DOHH2 (cell line): ENCODE data around the gene SLC1A3.

Experiments
- H3F3A ChIP-seq: fragments of 200-600 bp; sonication (generic), shearing (Covaris generic); 2 replicates; pipeline ENCODE4 v1.6.0; 2016; ENCODE audit warnings: antibody characterized with exemption, mild to moderate bottlenecking; ENCODE audit not compliant: control insufficient read depth, insufficient read depth
- H3K27ac ChIP-seq: fragments of 200-600 bp; sonication (generic); 2 replicates; pipeline ENCODE4 v1.5.1; 2014; ENCODE audit warnings: low read depth, mild to moderate bottlenecking, low read length, moderate library complexity
- H3K27me3 ChIP-seq: fragments of 200-600 bp; sonication (generic); 2 replicates; pipeline ENCODE4 v1.6.1; 2014; ENCODE audit warnings: mild to moderate bottlenecking, low read length, mixed read lengths; ENCODE audit not compliant: control insufficient read depth
- H3K36me3 ChIP-seq: fragments of 200-600 bp; sonication (generic); 2 replicates; pipeline ENCODE4 v1.6.1; 2014; ENCODE audit warnings: mild to moderate bottlenecking, low read length, moderate library complexity, mixed read lengths; ENCODE audit not compliant: control insufficient read depth
- H3K4me1 ChIP-seq: fragments of 200-600 bp; sonication (generic); 2 replicates; pipeline ENCODE4 v1.6.1; 2014; ENCODE audit warnings: mild to moderate bottlenecking, low read length, mixed read lengths; ENCODE audit not compliant: control insufficient read depth
- H3K4me2 ChIP-seq: fragments of 200-600 bp; sonication (generic); 2 replicates; pipeline ENCODE4 v1.6.0; 2014; ENCODE audit warnings: mild to moderate bottlenecking, low read length, moderate library complexity
- H3K4me3 ChIP-seq: fragments of 200-600 bp; sonication (generic); 2 replicates; pipeline ENCODE4 v1.5.1; 2014; ENCODE audit warnings: mild to moderate bottlenecking, low read length, mixed read lengths
- H3K79me2 ChIP-seq: fragments of 200-600 bp; sonication (generic); 2 replicates; pipeline ENCODE4 v1.6.1; 2014; ENCODE audit warnings: mild to moderate bottlenecking, low read length, mixed read lengths; ENCODE audit not compliant: control insufficient read depth
- H3K9me2 ChIP-seq: fragments of 200-600 bp; sonication (generic); replicated peaks from 2 replicates; pipeline ENCODE4 v1.6.1; 2014; ENCODE audit warnings: mild to moderate bottlenecking, low read length, mixed read lengths; ENCODE audit not compliant: control insufficient read depth
- H3K9me3 ChIP-seq: fragments of 200-600 bp; sonication (generic); 2 replicates; pipeline ENCODE4 v1.6.1; 2014; ENCODE audit warnings: antibody characterized with exemption, low read length, mixed read lengths; ENCODE audit not compliant: control insufficient read depth, insufficient read depth
- H4K20me1 ChIP-seq: fragments of 200-600 bp; sonication (generic); 2 replicates; pipeline ENCODE4 v1.6.0; 2014; ENCODE audit warnings: low read depth, mild to moderate bottlenecking, antibody characterized with exemption, low read length, moderate library complexity; ENCODE audit not compliant: control insufficient read depth, insufficient read depth
- EZH2phosphoT487 ChIP-seq: fragments of 200-600 bp; sonication (generic); IDR thresholded peaks from 2 replicates; pipeline ENCODE4 v1.6.1; 2017; ENCODE audit warnings: borderline replicate concordance, mild to moderate bottlenecking, antibody characterized with exemption, low read length, moderate library complexity, mixed read lengths
- TF ChIP-seq, protein P1 (sequence below): fragments of 200-600 bp; sonication (generic); IDR thresholded peaks from one replicate; pipeline ENCODE4 v1.5.1; 2014; ENCODE audit warnings: antibody characterized with exemption, mild to moderate bottlenecking, low read depth, low read length; ENCODE audit not compliant: poor library complexity, severe bottlenecking

The SLC1A3 gene

DNA sequence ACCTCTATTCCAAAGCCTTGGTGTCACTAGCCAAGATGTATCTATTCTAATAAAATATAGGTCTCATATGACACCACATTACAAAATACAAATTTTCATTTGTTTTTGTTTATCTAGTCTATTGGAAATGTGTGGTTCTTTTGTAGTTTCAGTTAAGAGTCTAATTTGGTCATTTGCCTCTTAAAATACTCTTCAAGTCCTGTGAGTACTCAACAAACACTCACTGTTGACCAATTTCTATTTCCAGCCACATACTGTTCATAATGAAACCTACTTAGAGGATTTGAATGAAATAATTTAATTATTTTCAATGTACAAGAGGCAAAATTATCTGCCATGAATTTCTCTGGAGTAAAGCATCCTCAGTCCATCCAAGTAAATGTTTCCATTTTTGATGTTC, 40.6 kb downstream of the SLC1A3 start:
- H3K4me1 ChIP-seq: no peaks in the 10 kb centered on the region
- H3K9me3 ChIP-seq: no peaks in the 10 kb centered on the region
- TF ChIP-seq EZH2phosphoT487: no peak
- TF ChIP-seq, protein P1, sequence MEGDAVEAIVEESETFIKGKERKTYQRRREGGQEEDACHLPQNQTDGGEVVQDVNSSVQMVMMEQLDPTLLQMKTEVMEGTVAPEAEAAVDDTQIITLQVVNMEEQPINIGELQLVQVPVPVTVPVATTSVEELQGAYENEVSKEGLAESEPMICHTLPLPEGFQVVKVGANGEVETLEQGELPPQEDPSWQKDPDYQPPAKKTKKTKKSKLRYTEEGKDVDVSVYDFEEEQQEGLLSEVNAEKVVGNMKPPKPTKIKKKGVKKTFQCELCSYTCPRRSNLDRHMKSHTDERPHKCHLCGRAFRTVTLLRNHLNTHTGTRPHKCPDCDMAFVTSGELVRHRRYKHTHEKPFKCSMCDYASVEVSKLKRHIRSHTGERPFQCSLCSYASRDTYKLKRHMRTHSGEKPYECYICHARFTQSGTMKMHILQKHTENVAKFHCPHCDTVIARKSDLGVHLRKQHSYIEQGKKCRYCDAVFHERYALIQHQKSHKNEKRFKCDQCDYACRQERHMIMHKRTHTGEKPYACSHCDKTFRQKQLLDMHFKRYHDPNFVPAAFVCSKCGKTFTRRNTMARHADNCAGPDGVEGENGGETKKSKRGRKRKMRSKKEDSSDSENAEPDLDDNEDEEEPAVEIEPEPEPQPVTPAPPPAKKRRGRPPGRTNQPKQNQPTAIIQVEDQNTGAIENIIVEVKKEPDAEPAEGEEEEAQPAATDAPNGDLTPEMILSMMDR: no peak
- no peaks in the 10 kb centered on the region for H3K27me3 ChIP-seq
- H3K36me3 ChIP-seq: no peaks in the 10 kb centered on the region
- H4K20me1 ChIP-seq: no peaks in the 10 kb centered on the region
- no peak overlapping the region for H3K4me2 ChIP-seq
- no peaks in the 10 kb centered on the region; the same call in 1 of the 2 replicates for H3K9me2 ChIP-seq
- no peak overlapping the region for H3K27ac ChIP-seq
- no peaks in the 10 kb centered on the region for H3F3A ChIP-seq
- H3K79me2 ChIP-seq: no peaks in the 10 kb centered on the region
- H3K4me3 ChIP-seq: no peak overlapping the region

DNA sequence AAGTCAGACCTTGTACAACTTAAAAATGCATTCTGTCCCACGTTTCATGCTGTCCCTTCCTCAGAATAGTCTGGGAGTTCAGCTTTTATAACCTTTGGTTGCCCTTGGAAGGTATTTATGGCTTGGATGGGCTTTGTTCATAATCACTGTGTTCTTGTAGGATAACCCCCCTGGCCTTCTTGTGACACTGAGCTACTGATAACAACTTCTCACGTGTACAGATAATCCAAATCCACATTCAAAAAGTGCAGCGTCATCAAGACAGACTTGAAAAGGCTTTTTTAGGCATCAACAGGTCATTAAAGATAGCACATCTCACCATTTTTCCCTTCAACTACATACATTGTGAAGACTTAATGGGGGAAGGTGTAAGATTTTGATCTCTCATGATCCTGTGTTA, 42.0 kb downstream of the SLC1A3 start:
- H3K4me3 ChIP-seq: no peak overlapping the region
- no peaks in the 10 kb centered on the region for H3K9me3 ChIP-seq
- TF ChIP-seq, protein P1: no peak
- no peak for TF ChIP-seq EZH2phosphoT487
- H3K4me2 ChIP-seq: no peak overlapping the region
- no peaks in the 10 kb centered on the region for H3F3A ChIP-seq
- H3K36me3 ChIP-seq: no peaks in the 10 kb centered on the region
- H4K20me1 ChIP-seq: no peaks in the 10 kb centered on the region
- H3K27me3 ChIP-seq: no peaks in the 10 kb centered on the region
- no peaks in the 10 kb centered on the region for H3K79me2 ChIP-seq
- H3K27ac ChIP-seq: no peak overlapping the region
- H3K9me2 ChIP-seq: no peaks in the 10 kb centered on the region; the same call in 1 of the 2 replicates
- no peaks in the 10 kb centered on the region for H3K4me1 ChIP-seq

DNA sequence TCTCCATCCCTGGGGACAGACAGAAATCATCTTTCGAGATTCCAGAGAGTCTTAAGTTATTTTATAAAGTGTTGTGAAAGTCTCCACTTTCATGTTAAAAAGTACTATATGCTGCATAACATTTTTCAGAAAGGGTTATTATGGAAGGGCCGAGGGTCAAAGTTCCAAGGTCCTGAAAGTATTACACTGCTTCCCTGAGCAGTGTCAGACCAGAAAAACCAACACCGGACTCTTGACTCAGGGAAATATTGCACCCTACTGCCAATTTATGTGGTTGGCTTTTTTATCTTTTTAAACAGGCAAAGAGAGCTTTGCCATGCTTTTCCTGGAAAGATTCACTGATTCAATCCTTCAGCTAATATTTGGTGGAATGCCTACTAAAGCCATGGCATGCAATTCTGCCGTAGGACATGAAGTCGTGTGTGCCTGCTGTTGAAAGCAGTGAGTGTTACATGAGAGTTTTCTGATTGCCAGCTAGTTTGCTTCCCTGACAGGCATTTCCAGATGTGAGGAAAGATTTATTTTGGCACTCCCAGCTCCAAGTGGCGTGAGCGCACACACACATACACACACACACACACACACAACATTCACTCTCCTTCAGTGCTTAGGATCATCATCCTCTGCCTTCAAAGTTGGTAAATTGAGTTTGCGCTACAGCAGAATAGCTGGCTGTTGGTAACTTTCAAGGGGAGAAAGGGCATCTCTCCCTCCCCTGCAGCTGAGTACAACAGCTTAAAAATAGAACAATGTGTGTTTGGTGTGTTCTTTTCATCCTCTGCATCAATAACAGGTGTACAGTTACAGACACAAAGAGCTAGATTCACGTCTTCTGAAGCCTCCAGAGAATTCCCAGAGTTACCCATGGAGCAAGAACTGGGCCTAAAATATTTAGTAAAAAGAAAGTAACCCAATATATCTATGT, 45.6 kb downstream of the SLC1A3 start:
- H4K20me1 ChIP-seq: no peaks in the 10 kb centered on the region
- no peaks in the 10 kb centered on the region for H3K4me1 ChIP-seq
- H3K9me2 ChIP-seq: no peaks in the 10 kb centered on the region; the same call in 1 of the 2 replicates
- H3K9me3 ChIP-seq: no peaks in the 10 kb centered on the region
- H3K27me3 ChIP-seq: no peaks in the 10 kb centered on the region
- H3K36me3 ChIP-seq: no peaks in the 10 kb centered on the region
- H3K27ac ChIP-seq: no peak overlapping the region
- TF ChIP-seq, protein P1: no peak
- no peak for TF ChIP-seq EZH2phosphoT487
- H3K4me2 ChIP-seq: no peak overlapping the region
- no peaks in the 10 kb centered on the region for H3K79me2 ChIP-seq
- no peak overlapping the region for H3K4me3 ChIP-seq
- no peaks in the 10 kb centered on the region for H3F3A ChIP-seq
